Measurements from ENCODE around the gene TTC22. TPM values are rescaled to one million over a fixed set of nuclear protein-coding genes. Genes with fewer than 3 reads are reported as not detected.

The TTC22 gene
- polyA plus RNA-seq, 3 donors = 0.04 TPM; not detected in 2

DNA sequence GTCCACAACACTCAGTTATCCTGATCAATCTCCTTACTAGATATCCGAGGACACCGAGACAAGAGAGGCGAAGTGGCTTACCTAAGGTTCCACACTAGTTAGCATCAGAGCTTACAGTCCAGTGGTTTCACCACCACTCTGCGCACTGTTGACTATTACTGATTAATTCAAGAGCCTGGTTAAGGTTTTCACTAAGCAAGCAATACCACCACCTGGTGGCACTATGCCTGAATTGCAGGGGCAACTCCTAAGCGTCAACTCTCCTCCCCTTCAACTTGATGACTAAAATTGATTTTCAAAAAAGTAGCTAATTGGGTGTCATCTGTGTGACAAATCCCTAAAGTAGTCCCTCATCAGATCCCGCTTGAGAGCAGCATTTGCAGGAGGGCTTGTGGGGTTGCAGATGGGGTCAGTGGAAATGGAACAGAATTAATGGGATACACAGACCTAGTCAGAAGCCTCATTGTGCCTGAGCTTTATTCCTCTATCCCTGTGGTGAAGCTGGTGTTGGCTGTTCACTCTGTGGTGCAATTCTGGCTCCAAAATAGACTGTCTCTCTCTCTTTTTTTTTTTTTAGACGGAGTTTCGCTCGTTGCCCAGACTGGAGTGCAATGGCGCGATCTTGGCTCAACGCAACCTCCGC, 9.1 kb downstream of the TTC22 start:
- Mint-ChIP-seq H3K27me3 (ENCODE audit: low read depth in 3 of 3) (no peaks in the 10 kb centered on the region), H3K36me3 (no peaks in the 10 kb centered on the region), H3K4me1 (peaks cover 7% of the 10 kb centered on the region), H3K27ac (no peak overlapping the region), H3K9me3 (peaks cover 0 to 10% (median 7%) of the 10 kb centered on the region in 7 donors), H3K4me3 (no peak overlapping the region)
- Histone ChIP-seq H4K20me1 (ENCODE audit: insufficient read depth, low read length) (no peaks in the 10 kb centered on the region), H3K36me3 (replicated peaks in 1 of 2; ENCODE audit: control insufficient read depth in 1 of 2, insufficient read depth in 2 of 2, low read length in 2 of 2) (no peaks in the 10 kb centered on the region), H3K4me2 (replicated peaks; ENCODE audit: extremely low read depth, low read length, poor library complexity, severe bottlenecking) (no peak overlapping the region), H3K9me3 (replicated peaks in 1 of 2; ENCODE audit: control insufficient read depth in 1 of 2, insufficient read depth in 1 of 2, low read length in 2 of 2) (peaks cover 0 to 4% of the 10 kb centered on the region in 2 donors), H3K27me3 (ENCODE audit: control insufficient read depth in 2 of 2, insufficient read depth in 2 of 2, low read length in 2 of 2) (no peaks in the 10 kb centered on the region), H2AFZ (ENCODE audit: insufficient read depth, low read depth, low read length, poor library complexity, severe bottlenecking) (no peak overlapping the region), H3K27ac (ENCODE audit: low read depth in 1 of 2, low read length in 2 of 2) (no peak overlapping the region), H3K79me2 (ENCODE audit: insufficient read depth, low read length) (no peaks in the 10 kb centered on the region), H3K4me3 (replicated peaks in 1 of 3; ENCODE audit: low read depth in 2 of 3, low read length in 3 of 3) (no peak overlapping the region), H3K4me1 (ENCODE audit: control insufficient read depth in 1 of 2, insufficient read depth in 2 of 2, low read length in 2 of 2) (no peaks in the 10 kb centered on the region), H3K9ac (ENCODE audit: insufficient read depth, low read length, poor library complexity, severe bottlenecking) (no peak overlapping the region)
- DNase-seq = peak in 2 of 3 donors; percentile 15 to 26
- intact Hi-C loops (cut with micrococcal nuclease) = no loop called here
- WGBS (ENCODE audit: insufficient coverage) = 99% methylated on average over 11 of the region's 13 CpGs
- TF ChIP-seq, protein P1, sequence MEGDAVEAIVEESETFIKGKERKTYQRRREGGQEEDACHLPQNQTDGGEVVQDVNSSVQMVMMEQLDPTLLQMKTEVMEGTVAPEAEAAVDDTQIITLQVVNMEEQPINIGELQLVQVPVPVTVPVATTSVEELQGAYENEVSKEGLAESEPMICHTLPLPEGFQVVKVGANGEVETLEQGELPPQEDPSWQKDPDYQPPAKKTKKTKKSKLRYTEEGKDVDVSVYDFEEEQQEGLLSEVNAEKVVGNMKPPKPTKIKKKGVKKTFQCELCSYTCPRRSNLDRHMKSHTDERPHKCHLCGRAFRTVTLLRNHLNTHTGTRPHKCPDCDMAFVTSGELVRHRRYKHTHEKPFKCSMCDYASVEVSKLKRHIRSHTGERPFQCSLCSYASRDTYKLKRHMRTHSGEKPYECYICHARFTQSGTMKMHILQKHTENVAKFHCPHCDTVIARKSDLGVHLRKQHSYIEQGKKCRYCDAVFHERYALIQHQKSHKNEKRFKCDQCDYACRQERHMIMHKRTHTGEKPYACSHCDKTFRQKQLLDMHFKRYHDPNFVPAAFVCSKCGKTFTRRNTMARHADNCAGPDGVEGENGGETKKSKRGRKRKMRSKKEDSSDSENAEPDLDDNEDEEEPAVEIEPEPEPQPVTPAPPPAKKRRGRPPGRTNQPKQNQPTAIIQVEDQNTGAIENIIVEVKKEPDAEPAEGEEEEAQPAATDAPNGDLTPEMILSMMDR (IDR thresholded peaks at IDR 0.05) = peak; percentile 66

DNA sequence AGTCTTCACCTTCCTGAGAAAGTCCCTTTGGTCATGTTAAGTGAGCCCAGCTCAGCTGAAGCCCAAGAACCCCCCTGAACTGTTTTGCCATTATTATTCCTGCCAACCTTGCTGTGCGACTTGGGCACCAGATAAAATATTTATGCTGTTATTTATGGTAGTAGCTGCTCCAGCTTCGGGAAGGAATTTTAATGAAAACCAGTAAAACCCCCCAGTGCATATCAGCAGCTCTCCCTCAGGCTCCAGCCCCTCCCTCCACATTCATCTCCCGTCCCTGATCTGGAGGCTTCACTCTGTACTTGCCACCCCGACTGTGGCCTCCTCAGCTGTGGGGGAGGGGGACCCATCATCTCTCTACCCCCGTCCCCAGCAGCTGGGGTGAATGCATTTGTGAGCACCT, 12.7 kb downstream of the TTC22 start:
- no peaks in the 10 kb centered on the region for H4K20me1 ChIP-seq (ENCODE audit: insufficient read depth, low read length)
- TF ChIP-seq, protein P1 (IDR thresholded peaks at IDR 0.05) = no peak
- H3K4me2 ChIP-seq (replicated peaks; ENCODE audit: extremely low read depth, low read length, poor library complexity, severe bottlenecking) = no peak overlapping the region
- Mint-ChIP-seq H3K4me1 (peaks cover 7% of the 10 kb centered on the region), H3K27ac (peak overlapping the region in 1 of 7 donors; percentile 40), H3K9me3 (peaks cover 0 to 10% (median 7%) of the 10 kb centered on the region in 7 donors), H3K36me3 (no peaks in the 10 kb centered on the region), H3K4me3 (no peak overlapping the region), H3K27me3 (ENCODE audit: low read depth in 3 of 3) (no peaks in the 10 kb centered on the region)
- no peak overlapping the region for H3K4me3 ChIP-seq (replicated peaks in 1 of 3; ENCODE audit: low read depth in 2 of 3, low read length in 3 of 3)
- WGBS (ENCODE audit: insufficient coverage) = 75% methylated on average over 2 of the region's 5 CpGs
- H3K36me3 ChIP-seq (replicated peaks in 1 of 2; ENCODE audit: control insufficient read depth in 1 of 2, insufficient read depth in 2 of 2, low read length in 2 of 2) = no peaks in the 10 kb centered on the region
- H3K9me3 ChIP-seq (replicated peaks in 1 of 2; ENCODE audit: control insufficient read depth in 1 of 2, insufficient read depth in 1 of 2, low read length in 2 of 2) = peaks cover 0 to 4% of the 10 kb centered on the region in 2 donors
- DNase-seq = no peak
- H2AFZ ChIP-seq (ENCODE audit: insufficient read depth, low read depth, low read length, poor library complexity, severe bottlenecking) = no peak overlapping the region
- H3K9ac ChIP-seq (ENCODE audit: insufficient read depth, low read length, poor library complexity, severe bottlenecking) = no peak overlapping the region
- H3K27me3 ChIP-seq (ENCODE audit: control insufficient read depth in 2 of 2, insufficient read depth in 2 of 2, low read length in 2 of 2) = no peaks in the 10 kb centered on the region
- H3K4me1 ChIP-seq (ENCODE audit: control insufficient read depth in 1 of 2, insufficient read depth in 2 of 2, low read length in 2 of 2) = no peaks in the 10 kb centered on the region
- H3K27ac ChIP-seq (ENCODE audit: low read depth in 1 of 2, low read length in 2 of 2) = no peak overlapping the region
- no peaks in the 10 kb centered on the region for H3K79me2 ChIP-seq (ENCODE audit: insufficient read depth, low read length)
- intact Hi-C loops (cut with micrococcal nuclease) = no loop called here
